Epithelial cell of prostate (primary cell): ENCODE measurements around the gene LOXL3.
A peak's percentile ranks its signal among the peaks of the same experiment; 100 is the strongest.
"Not testable (repeated sequence)": the region's sequence is repeated elsewhere in the genome, so short reads cannot be mapped to it uniquely, and the experiment has no call there.

ENCODE experiments used
- DNase-seq: peaks from one replicate; pipeline ENCODE4 v3.0.0-alpha.2; 2011; ENCODE audit warnings: low read depth, low spot score
- H3K27ac ChIP-seq: fragments of 450-650 bp; 2 replicates; pipeline ENCODE4 v1.5.1; 2017; ENCODE audit warnings: mild to moderate bottlenecking

Gene LOXL3

GRCh38 chr2:74496997-74497776 lies 56.6 kb downstream of the LOXL3 start:
- H3K27ac ChIP-seq = no peak overlapping the region
- no peak for DNase-seq

- DNase-seq = no peak
- H3K27ac ChIP-seq = no peak overlapping the region
Measured at GRCh38 chr2:74495440-74495839, 58.3 kb downstream of the LOXL3 start.

DNA sequence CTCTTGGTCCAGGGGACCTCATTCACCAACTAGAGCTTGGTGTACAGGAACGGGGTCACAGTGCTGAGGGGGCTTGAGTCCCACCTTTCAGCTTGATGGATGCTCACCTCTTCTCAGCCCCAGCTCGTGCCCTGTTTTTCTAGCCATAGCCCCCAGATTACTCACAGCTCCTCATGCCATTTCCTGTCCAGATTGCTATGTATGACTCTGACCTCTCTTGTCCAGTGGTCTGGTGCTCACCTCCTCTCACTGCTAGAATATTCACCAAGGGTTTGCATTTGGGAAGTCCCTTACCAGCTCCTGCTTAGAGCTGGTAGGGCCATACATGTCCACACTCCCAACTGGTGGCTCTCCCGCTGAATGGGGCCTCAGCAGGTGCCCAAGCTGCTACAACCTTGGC lies 60.2 kb downstream of the LOXL3 start:
- DNase-seq = no peak

DNA sequence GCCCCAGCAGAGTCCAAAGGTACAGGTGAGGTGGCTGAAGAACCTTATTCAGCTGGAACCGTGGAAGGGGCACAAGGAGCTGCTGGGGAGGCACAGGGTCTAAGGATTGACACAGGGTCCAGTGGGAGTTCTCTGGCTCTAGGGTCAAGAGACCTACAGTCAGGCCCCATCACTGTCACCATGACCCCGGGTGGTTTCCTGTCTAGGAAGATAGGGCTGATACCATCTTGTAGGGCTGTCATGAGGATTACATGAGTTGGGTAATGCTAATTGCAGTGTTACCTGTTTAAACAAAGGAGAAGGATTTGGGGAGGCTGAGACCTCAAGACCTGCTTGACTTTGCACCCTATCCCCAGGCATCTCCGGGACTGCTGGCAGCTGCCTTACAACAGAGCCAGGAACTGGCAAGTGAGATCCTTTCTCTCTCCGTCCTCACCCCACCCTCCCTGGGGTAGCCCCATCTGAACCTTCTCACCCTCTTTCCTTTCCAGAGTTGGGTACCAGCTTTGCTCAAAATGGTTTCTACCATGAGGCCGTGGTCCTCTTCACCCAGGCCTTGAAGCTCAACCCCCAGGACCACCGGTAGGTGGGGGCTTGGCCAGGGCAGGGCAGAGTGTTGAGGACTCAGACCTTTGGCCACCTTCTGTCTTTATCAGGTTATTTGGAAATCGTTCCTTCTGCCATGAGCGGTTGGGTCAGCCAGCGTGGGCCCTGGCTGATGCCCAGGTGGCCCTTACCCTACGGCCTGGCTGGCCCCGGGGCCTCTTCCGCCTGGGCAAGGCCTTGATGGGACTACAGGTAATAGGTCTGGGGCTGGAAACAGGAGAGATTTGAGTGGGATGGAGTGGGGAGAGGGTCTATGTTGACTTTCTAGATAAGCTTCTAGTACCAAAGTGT lies 61.8 kb downstream of the LOXL3 start:
- DNase-seq = no peak
- no peak overlapping the region for H3K27ac ChIP-seq

More for the DNA sequence above, 60.2 kb downstream of the LOXL3 start:
- no peak overlapping the region for H3K27ac ChIP-seq

- no peak overlapping the region for H3K27ac ChIP-seq
- no peak for DNase-seq
Measured at GRCh38 chr2:74489906-74490305, 63.8 kb downstream of the LOXL3 start.

- no peak for DNase-seq
- peak overlapping the region; percentile 56 for H3K27ac ChIP-seq
Measured at GRCh38 chr2:74488643-74489481, 64.9 kb downstream of the LOXL3 start.

- no peak for DNase-seq
Measured at GRCh38 chr2:74486141-74486540, 67.6 kb downstream of the LOXL3 start.

DNA sequence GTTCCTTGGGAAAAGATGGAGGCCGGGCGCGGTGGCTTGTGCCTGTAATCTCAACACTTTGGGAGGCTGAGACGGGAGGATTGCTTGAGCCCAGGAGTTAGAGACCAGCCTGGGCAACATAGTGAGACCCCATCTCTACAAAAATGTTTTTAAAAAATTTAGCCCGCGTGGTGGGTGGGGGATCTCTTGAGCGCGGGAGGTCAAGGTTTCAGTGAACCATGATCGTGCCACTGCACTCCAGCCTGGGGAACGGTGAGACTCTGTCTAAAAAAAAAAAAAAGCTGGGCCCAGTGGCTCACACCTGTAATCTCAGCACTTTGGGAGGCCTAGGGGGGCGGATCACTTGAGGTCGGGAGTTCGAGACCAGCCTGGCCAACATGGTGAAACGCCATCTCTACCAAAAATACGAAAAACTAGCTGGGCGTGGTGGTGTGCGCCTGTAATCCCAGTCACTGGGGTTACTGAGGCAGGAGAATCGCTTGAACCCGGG lies 70.0 kb downstream of the LOXL3 start:
- H3K27ac ChIP-seq = peak overlapping the region; percentile 80
- not testable (repeated sequence) for DNase-seq

More at GRCh38 chr2:74486141-74486540, 67.6 kb downstream of the LOXL3 start:
- no peak overlapping the region for H3K27ac ChIP-seq

GRCh38 chr2:74482801-74483674 lies 70.7 kb downstream of the LOXL3 start, which contains the start of the genes CCDC142 and TTC31:
Gene CCDC142, minus strand, starts transcription at chr2:74482998. Its CDS starts 161 bp downstream, at chr2:74482837.
Gene TTC31, plus strand, starts transcription at chr2:74483081. Its CDS starts 15 bp downstream, at chr2:74483096.
- H3K27ac ChIP-seq = peak within 1 kb of the TSS; percentile 80
- peak; percentile 60 for DNase-seq
